GM12878 (cell line): ENCODE results near the gene PTMA. TPM values are rescaled to one million over a fixed set of nuclear protein-coding genes. Genes with fewer than 3 reads are reported as not detected.

Source experiments
- ATAC-seq: fragments of 200-7000 bp; cut with Tn5 transposase; 3 replicates; pipeline ENCODE4 v1.9.1; 2020; ENCODE audit warnings: mild to moderate bottlenecking, moderate library complexity
- BruUV-seq: library from RNA; stranded (reverse); fragments of 400-500 nt; replicated peaks from 2 replicates; lab custom pipeline; 2021; lab: Mats Ljungman, UMichigan
- CTCF ChIA-PET: fragments of 300-600 bp; sonication (Branson Sonifier 250); formaldehyde crosslinking; extraction: SDS; loops from one replicate; lab custom pipeline; 2021; ENCODE audit warnings: inconsistent platforms; lab: Yijun Ruan, JAX
- POLR2A ChIA-PET: fragments of 350-600 bp; formaldehyde crosslinking; extraction: SDS; loops from one replicate; lab custom pipeline; 2021; ENCODE audit warnings: inconsistent platforms; lab: Charles Lee
- RAD21 ChIA-PET: fragments of 300-600 bp; sonication (Branson Sonifier 250); formaldehyde crosslinking; loops from one replicate; lab custom pipeline; 2023; ENCODE audit warnings: antibody characterized with exemption; ENCODE audit not compliant: unreplicated experiment; lab: Charles Lee
- SMC1A ChIA-PET: fragments of 300-600 bp; sonication (Branson Sonifier 250); formaldehyde crosslinking; loops from one replicate; lab custom pipeline; 2023; ENCODE audit not compliant: unreplicated experiment, uncharacterized antibody; lab: Charles Lee
- DNase-seq: peaks from one replicate; pipeline ENCODE4 v3.0.0-alpha.2; 2011; ENCODE audit warnings: low read depth, low spot score
- FAIRE-seq: peaks from 3 replicates; lab custom pipeline; 2011; peaks lifted over from hg19 to GRCh38; lab: Jason Lieb, UNC
- H2AFZ ChIP-seq: 2 replicates; pipeline ENCODE4 v1.6.0; 2011; ENCODE audit warnings: low read depth, low read length, control low read depth; ENCODE audit not compliant: control insufficient read depth
- H3K27ac ChIP-seq: 2 replicates; pipeline ENCODE4 v1.5.1; 2011; ENCODE audit warnings: control low read depth; ENCODE audit not compliant: control insufficient read depth, insufficient read depth
- H3K27me3 ChIP-seq, 2 experiments: replicated peaks in 1 of 2; 2 replicates each; pipeline versions ENCODE4 v1.6.0 to v1.6.1; 2011; ENCODE audit warnings: low read length in 1 of 2; ENCODE audit not compliant: control insufficient read depth in 2 of 2, insufficient read depth in 2 of 2
- H3K36me3 ChIP-seq, 2 experiments: 2 replicates each; pipeline ENCODE4 v1.5.1; 2011; ENCODE audit warnings: low read length in 1 of 2; ENCODE audit not compliant: control insufficient read depth in 2 of 2, insufficient read depth in 2 of 2
- H3K4me1 ChIP-seq: 2 replicates; pipeline ENCODE4 v1.6.1; 2011; ENCODE audit warnings: mild to moderate bottlenecking, low read length, moderate library complexity, mixed read lengths; ENCODE audit not compliant: control insufficient read depth, insufficient read depth
- H3K4me2 ChIP-seq: 2 replicates; pipeline ENCODE4 v1.6.0; 2011; ENCODE audit warnings: control low read depth; ENCODE audit not compliant: control insufficient read depth, insufficient read depth
- H3K4me3 ChIP-seq: fragments of 200-600 bp; sonication (generic); 2 replicates; pipeline ENCODE4 v1.5.1; 2016
- H3K79me2 ChIP-seq: 2 replicates; pipeline ENCODE4 v1.6.0; 2011; ENCODE audit warnings: low read length; ENCODE audit not compliant: control insufficient read depth, insufficient read depth
- H3K9ac ChIP-seq: 2 replicates; pipeline ENCODE4 v1.8.0; 2011; ENCODE audit warnings: low read length, control low read depth, mixed read lengths; ENCODE audit not compliant: control insufficient read depth, insufficient read depth
- H3K9me3 ChIP-seq: replicated peaks from 3 replicates; pipeline ENCODE4 v1.5.1; 2011; ENCODE audit warnings: mild to moderate bottlenecking, low read length; ENCODE audit not compliant: control insufficient read depth, insufficient read depth
- H4K20me1 ChIP-seq: 2 replicates; pipeline ENCODE4 v1.6.0; 2011; ENCODE audit not compliant: control insufficient read depth, insufficient read depth
- ASH2L ChIP-seq: fragments of 300-600, 200-600 bp; sonication (generic); IDR thresholded peaks from 2 replicates; pipeline ENCODE4 v1.6.1; 2017; ENCODE audit warnings: low read depth, mild to moderate bottlenecking, borderline replicate concordance
- BACH1 ChIP-seq: fragments of 450-650 bp; IDR thresholded peaks from 2 replicates; pipeline ENCODE4 v1.6.1; 2017; ENCODE audit warnings: mild to moderate bottlenecking, borderline replicate concordance
- EED ChIP-seq: sonication (generic); IDR thresholded peaks from 2 replicates; pipeline ENCODE4 v1.6.1; 2016; ENCODE audit warnings: antibody characterized with exemption, low read depth
- MYC ChIP-seq: IDR thresholded peaks from 2 replicates; pipeline ENCODE4 v1.6.1; 2011; ENCODE audit warnings: mild to moderate bottlenecking, low read length, moderate library complexity, inconsistent platforms; ENCODE audit not compliant: insufficient read depth, insufficient replicate concordance, insufficient read length, severe bottlenecking
- NFXL1 ChIP-seq: fragments of 450-650 bp; IDR thresholded peaks from 2 replicates; pipeline ENCODE4 v1.6.1; 2017; ENCODE audit warnings: antibody characterized with exemption, mild to moderate bottlenecking, borderline replicate concordance
- NR2C1 ChIP-seq: fragments of 450-650 bp; IDR thresholded peaks from 2 replicates; pipeline ENCODE4 v1.6.1; 2017; ENCODE audit warnings: antibody characterized with exemption, mild to moderate bottlenecking, moderate library complexity
- STAT3 ChIP-seq: IDR thresholded peaks from 2 replicates; pipeline ENCODE4 v1.6.1; 2011; ENCODE audit warnings: low read depth, low read length, improper control_type of control experiment
- USF2 ChIP-seq: IDR thresholded peaks from 2 replicates; pipeline ENCODE4 v1.6.1; 2011; ENCODE audit warnings: low read depth, low read length, improper control_type of control experiment, borderline replicate concordance
- WGBS: methylation state at CpG from one replicate; pipeline ENCODE4 v1.1.6; 2016; ENCODE audit warnings: low lambda C conversion rate; ENCODE audit not compliant: insufficient replicate concordance, insufficient coverage; ENCODE audit errors: missing lambda C conversion rate; 5-methylcytosine and 5-hydroxymethylcytosine counted together
- in situ Hi-C: fragments of 300-500 bp; cut with MboI; formaldehyde crosslinking; loops from 9 replicates; pipeline ENCODE4 v1.14.3; 2018; ENCODE audit warnings: mixed read lengths
- intact Hi-C: fragments of 100-400 bp; cut with micrococcal nuclease; formaldehyde crosslinking; loops from one replicate; pipeline ENCODE4 v1.14.2; 2022; ENCODE audit not compliant: unreplicated experiment
- polyA plus RNA-seq, 11 experiments: library from polyadenylated mRNA; depleted of rRNA in 4 of 11; unstranded in 6 of 11; stranded (reverse) in 5 of 11; fragments of >200 nt; fragmentation: Nextera tagmentation in 4 of 11; fragmentation: Illumina TruSeq in 1 of 11; extraction: Ambion mirVana in 4 of 11; extraction: Trizol in 1 of 11; gene quantifications; 1 replicate in 1 of 11; 2 replicates in 10 of 11; pipeline versions ENCODE4 v1.2.1 to v1.2.3, GENCODE V29; 2011 to 2016; ENCODE audit warnings: inconsistent platforms in 2 of 11, missing spikeins in 2 of 11, low read depth in 1 of 11
- total RNA-seq, 4 experiments: library from RNA; depleted of rRNA in 3 of 4; stranded (reverse); fragments of >200 nt in 3 of 4; fragmentation: Illumina TruSeq in 1 of 4; extraction: Trizol in 1 of 4; gene quantifications; 2 replicates each; pipeline versions ENCODE4 v1.2.1 to v1.2.3, GENCODE V29; 2013 to 2021

PTMA gene
- total and polyA plus RNA-seq, 10 of the 15 experiments (the other 5 are each of a cell fraction or from before 2014, with no cell fraction given), result 1,144 to 5,018 (median 3,464) TPM

DNA sequence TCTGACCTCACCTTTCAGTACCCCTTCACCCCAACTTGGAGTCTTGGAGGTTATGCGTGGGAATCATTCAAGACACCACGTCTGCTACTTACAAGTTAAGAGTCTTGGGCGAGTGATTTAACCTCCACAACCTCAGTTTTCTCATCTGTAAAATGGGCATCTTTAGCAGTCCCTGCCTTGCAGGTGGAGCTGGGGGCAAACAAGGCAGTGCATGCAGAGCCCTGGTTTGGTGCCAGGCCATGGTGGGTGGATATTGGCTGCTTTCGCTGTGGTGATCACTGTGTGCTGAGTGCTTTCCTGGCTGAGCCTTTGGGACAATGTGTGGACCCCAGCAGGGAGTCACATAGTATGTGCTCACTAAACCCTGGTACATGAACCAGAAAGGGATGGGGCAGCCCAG is 20.4 kb upstream of the PTMA start:
- 71% methylated on average over 4 of the region's 4 CpGs for WGBS
- H3K4me1 ChIP-seq, result peaks cover 4% of the 10 kb centered on the region
- no peak overlapping the region; the same call in 1 of the 2 replicates for H2AFZ ChIP-seq
- H3K27ac ChIP-seq, result no peak overlapping the region
- POLR2A ChIA-PET, result interaction anchor here (1.0 to 1.4 kb wide), 3 partner anchors 16 to 26 kb away, joined by 3 to 4 read pairs (median 3); no protein-coding TSS in a partner anchor
- H3K9ac ChIP-seq, result no peak overlapping the region
- CTCF ChIA-PET, result interaction anchor here (1.2 to 22.2 kb wide), 9 partner anchors 11 to 208 kb away, joined by 3 to 811 read pairs (median 12); partner anchors contain the start of gene PTMA
- peak overlapping the region; percentile 84; the same call in 1 of the 2 replicates for H3K4me2 ChIP-seq
- RAD21 ChIA-PET, result interaction anchor here (1.0 to 24.6 kb wide), 3 partner anchors 10 to 97 kb away, joined by 3 to 463 read pairs (median 4); no protein-coding TSS in a partner anchor
- in situ Hi-C loops (no loop called here), intact Hi-C loops (loop anchor here (1.0 kb wide), 1 partner anchor 26 kb away; no protein-coding TSS in a partner anchor)
- TF ChIP-seq USF2 (no peak), BACH1 (no peak), NFXL1 (no peak), MYC (no peak), NR2C1 (no peak), EED (no peak), ASH2L (no peak), STAT3 (no peak)
- no peak overlapping the region for H3K4me3 ChIP-seq
- H3K36me3 ChIP-seq, result no peaks in the 10 kb centered on the region
- FAIRE-seq (peak; percentile 61), ATAC-seq (no peak), DNase-seq (no peak)
- SMC1A ChIA-PET, result interaction anchor here (1.9 to 2.9 kb wide), 2 partner anchors 10 to 26 kb away, joined by 6 to 33 read pairs; no protein-coding TSS in a partner anchor
- H3K9me3 ChIP-seq, result no peaks in the 10 kb centered on the region
- no TSS peak for BruUV-seq
- no peaks in the 10 kb centered on the region for H3K79me2 ChIP-seq
- no peaks in the 10 kb centered on the region for H3K27me3 ChIP-seq
- H4K20me1 ChIP-seq, result no peaks in the 10 kb centered on the region
